ENCODE results near the gene MREG. TPM values are rescaled to one million over a fixed set of nuclear protein-coding genes. Genes with fewer than 3 reads are reported as not detected.

The MREG gene
- polyA plus RNA-seq, 6 donors from 2014 or later = 0.95 to 3.1 (median 2.3) TPM; not detected in 1

GRCh38 chr2:215911301-215912085 is 101.9 kb downstream of the MREG start:
- Mint-ChIP-seq H3K9me3 (no peaks in the 10 kb centered on the region), H3K27me3 (peaks cover 3 to 20% (median 8%) of the 10 kb centered on the region in 3 donors), H3K27ac (no peak overlapping the region), H3K36me3 (no peaks in the 10 kb centered on the region), H3K4me3 (no peak overlapping the region), H3K4me1 (peaks cover 0 to 9% (median 0%) of the 10 kb centered on the region in 3 donors)
- ATAC-seq (ENCODE audit: low read depth in 2 of 2) = no peak
- no peak for DNase-seq

- Mint-ChIP-seq H3K4me3 (no peak overlapping the region), H3K9me3 (no peaks in the 10 kb centered on the region), H3K36me3 (no peaks in the 10 kb centered on the region), H3K27me3 (peaks cover 3 to 20% (median 8%) of the 10 kb centered on the region in 3 donors), H3K27ac (no peak overlapping the region), H3K4me1 (peaks cover 0 to 6% (median 0%) of the 10 kb centered on the region in 3 donors)
- DNase-seq (no peak), ATAC-seq (ENCODE audit: low read depth in 2 of 2) (no peak)
Measured at GRCh38 chr2:215910180-215910579, 103.2 kb downstream of the MREG start.

GRCh38 chr2:215907147-215907546 is 106.2 kb downstream of the MREG start:
- DNase-seq = no peak
- no peaks in the 10 kb centered on the region for H3K9me3 Mint-ChIP-seq
- H3K36me3 Mint-ChIP-seq = no peaks in the 10 kb centered on the region
- no peak overlapping the region for H3K4me3 Mint-ChIP-seq
- no peaks in the 10 kb centered on the region for H3K4me1 Mint-ChIP-seq
- ATAC-seq (ENCODE audit: low read depth in 2 of 2) = no peak
- no peak overlapping the region for H3K27ac Mint-ChIP-seq
- H3K27me3 Mint-ChIP-seq = peaks cover 11 to 23% (median 15%) of the 10 kb centered on the region in 3 donors

GRCh38 chr2:215906458-215906857 is 106.9 kb downstream of the MREG start:
- H3K27ac Mint-ChIP-seq = no peak overlapping the region
- no peaks in the 10 kb centered on the region for H3K36me3 Mint-ChIP-seq
- no peak overlapping the region for H3K4me3 Mint-ChIP-seq
- H3K4me1 Mint-ChIP-seq = no peaks in the 10 kb centered on the region
- no peaks in the 10 kb centered on the region for H3K9me3 Mint-ChIP-seq
- peaks cover 14 to 29% (median 21%) of the 10 kb centered on the region in 3 donors for H3K27me3 Mint-ChIP-seq
- no peak for ATAC-seq (ENCODE audit: low read depth in 2 of 2)
- no peak for DNase-seq

- H3K9me3 Mint-ChIP-seq = no peaks in the 10 kb centered on the region
- H3K4me1 Mint-ChIP-seq = peaks cover 0 to 4% (median 3%) of the 10 kb centered on the region in 3 donors
- H3K27ac Mint-ChIP-seq = peak overlapping the region in 1 of 6 donors; percentile 33
- H3K36me3 Mint-ChIP-seq = no peaks in the 10 kb centered on the region
- DNase-seq = no peak
- no peak overlapping the region for H3K4me3 Mint-ChIP-seq
- ATAC-seq (ENCODE audit: low read depth in 2 of 2) = no peak
- H3K27me3 Mint-ChIP-seq = peaks cover 19 to 29% (median 21%) of the 10 kb centered on the region in 3 donors
Measured at GRCh38 chr2:215905691-215906090, 107.7 kb downstream of the MREG start.

GRCh38 chr2:215904101-215904500 is 109.2 kb downstream of the MREG start:
- Mint-ChIP-seq H3K27me3 (peaks cover 16 to 21% (median 18%) of the 10 kb centered on the region in 3 donors), H3K27ac (no peak overlapping the region), H3K9me3 (no peaks in the 10 kb centered on the region), H3K4me1 (peaks cover 0 to 4% (median 3%) of the 10 kb centered on the region in 3 donors), H3K36me3 (no peaks in the 10 kb centered on the region), H3K4me3 (no peak overlapping the region)
- no peak for ATAC-seq (ENCODE audit: low read depth in 2 of 2)
- DNase-seq = no peak

GRCh38 chr2:215903203-215903602 is 110.1 kb downstream of the MREG start:
- ATAC-seq (ENCODE audit: low read depth in 2 of 2) (no peak), DNase-seq (no peak)
- Mint-ChIP-seq H3K9me3 (peaks cover 0 to 2% (median 0%) of the 10 kb centered on the region in 7 donors), H3K4me1 (peaks cover 0 to 4% (median 3%) of the 10 kb centered on the region in 3 donors), H3K27ac (no peak overlapping the region), H3K27me3 (peaks cover 16 to 21% (median 20%) of the 10 kb centered on the region in 3 donors), H3K4me3 (no peak overlapping the region), H3K36me3 (no peaks in the 10 kb centered on the region)

- Mint-ChIP-seq H3K4me1 (peaks cover 0 to 4% (median 3%) of the 10 kb centered on the region in 3 donors), H3K27ac (no peak overlapping the region), H3K36me3 (no peaks in the 10 kb centered on the region), H3K4me3 (peak overlapping the region in 1 of 8 donors; percentile 64), H3K9me3 (peaks cover 0 to 2% (median 0%) of the 10 kb centered on the region in 7 donors), H3K27me3 (peaks cover 9 to 21% (median 13%) of the 10 kb centered on the region in 3 donors)
- no peak for ATAC-seq (ENCODE audit: low read depth in 2 of 2)
- no peak for DNase-seq
Measured at GRCh38 chr2:215901796-215902195, 111.6 kb downstream of the MREG start.

GRCh38 chr2:215900843-215901242 is 112.5 kb downstream of the MREG start:
- Mint-ChIP-seq H3K36me3 (no peaks in the 10 kb centered on the region), H3K9me3 (peaks cover 0 to 5% (median 2%) of the 10 kb centered on the region in 7 donors), H3K4me1 (peaks cover 0 to 4% (median 3%) of the 10 kb centered on the region in 3 donors), H3K4me3 (no peak overlapping the region), H3K27me3 (peaks cover 9 to 21% (median 13%) of the 10 kb centered on the region in 3 donors), H3K27ac (no peak overlapping the region)
- ATAC-seq (ENCODE audit: low read depth in 2 of 2) = no peak
- DNase-seq = no peak

GRCh38 chr2:215900203-215900611 is 113.1 kb downstream of the MREG start:
- Mint-ChIP-seq H3K4me3 (no peak overlapping the region), H3K27me3 (peaks cover 9 to 21% (median 13%) of the 10 kb centered on the region in 3 donors)
- DNase-seq = no peak

GRCh38 chr2:215899141-215900074 is 113.9 kb downstream of the MREG start:
- Mint-ChIP-seq H3K27me3 (peaks cover 9 to 21% (median 13%) of the 10 kb centered on the region in 3 donors), H3K4me3 (no peak overlapping the region), H3K27ac (no peak overlapping the region), H3K36me3 (no peaks in the 10 kb centered on the region), H3K9me3 (peaks cover 0 to 5% (median 2%) of the 10 kb centered on the region in 7 donors), H3K4me1 (peaks cover 0 to 4% (median 3%) of the 10 kb centered on the region in 3 donors)
- ATAC-seq (ENCODE audit: low read depth in 2 of 2) = no peak
- no peak for DNase-seq

More at GRCh38 chr2:215900203-215900611, 113.1 kb downstream of the MREG start:
- ATAC-seq (ENCODE audit: low read depth in 2 of 2) = no peak
- Mint-ChIP-seq H3K36me3 (no peaks in the 10 kb centered on the region), H3K9me3 (peaks cover 0 to 5% (median 2%) of the 10 kb centered on the region in 7 donors), H3K27ac (no peak overlapping the region), H3K4me1 (peaks cover 0 to 4% (median 3%) of the 10 kb centered on the region in 3 donors)

- H3K4me3 Mint-ChIP-seq = no peak overlapping the region
- ATAC-seq (ENCODE audit: low read depth in 2 of 2) (no peak), DNase-seq (no peak)
- peaks cover 0 to 4% (median 3%) of the 10 kb centered on the region in 3 donors for H3K4me1 Mint-ChIP-seq
- H3K27ac Mint-ChIP-seq = peak overlapping the region in 1 of 6 donors; percentile 39
- H3K27me3 Mint-ChIP-seq = peaks cover 10 to 21% (median 13%) of the 10 kb centered on the region in 3 donors
- H3K36me3 Mint-ChIP-seq = no peaks in the 10 kb centered on the region
- peaks cover 0 to 5% (median 2%) of the 10 kb centered on the region in 7 donors for H3K9me3 Mint-ChIP-seq
Measured at GRCh38 chr2:215898363-215898762, 115.0 kb downstream of the MREG start.

GRCh38 chr2:215896921-215897320 is 116.4 kb downstream of the MREG start:
- DNase-seq (no peak), ATAC-seq (ENCODE audit: low read depth in 2 of 2) (no peak)
- H3K9me3 Mint-ChIP-seq = peaks cover 0 to 5% (median 2%) of the 10 kb centered on the region in 7 donors
- H3K4me1 Mint-ChIP-seq = peaks cover 0 to 4% (median 3%) of the 10 kb centered on the region in 3 donors
- peaks cover 3 to 18% (median 17%) of the 10 kb centered on the region in 3 donors for H3K27me3 Mint-ChIP-seq
- H3K27ac Mint-ChIP-seq = no peak overlapping the region
- no peaks in the 10 kb centered on the region for H3K36me3 Mint-ChIP-seq
- H3K4me3 Mint-ChIP-seq = no peak overlapping the region

Data from naive B cell (primary cell).